ENCODE measurements around the gene RAD51B.
"Not testable (repeated sequence)": the region's sequence is repeated elsewhere in the genome, so short reads cannot be mapped to it uniquely, and the experiment has no call there.

Gene RAD51B

GRCh38 chr14:68655021-68655831 lies 835.6 kb downstream of the RAD51B start:
- DNase-seq, result no peak

- DNase-seq, result no peak
These were observed 836.3 kb downstream of the RAD51B start for GRCh38 chr14:68655911-68656316.

- DNase-seq, result no peak
These were observed 836.9 kb downstream of the RAD51B start for GRCh38 chr14:68656452-68656851.

GRCh38 chr14:68657300-68658028 lies 837.9 kb downstream of the RAD51B start:
- no peak for DNase-seq

GRCh38 chr14:68658029-68658509 lies 838.5 kb downstream of the RAD51B start:
- DNase-seq, result no peak

GRCh38 chr14:68658943-68659931 lies 839.7 kb downstream of the RAD51B start:
- DNase-seq, result no peak

GRCh38 chr14:68660495-68660894 lies 840.9 kb downstream of the RAD51B start:
- DNase-seq, result no peak

GRCh38 chr14:68661226-68662225 lies 841.9 kb downstream of the RAD51B start:
- no peak for DNase-seq

GRCh38 chr14:68662392-68662791 lies 842.8 kb downstream of the RAD51B start:
- no peak for DNase-seq

- not testable (repeated sequence) for DNase-seq
These were observed 843.2 kb downstream of the RAD51B start for GRCh38 chr14:68662826-68663225.

GRCh38 chr14:68663385-68664076 lies 844.0 kb downstream of the RAD51B start:
- DNase-seq, result peak; percentile 67

- no peak for DNase-seq
These were observed 844.7 kb downstream of the RAD51B start for GRCh38 chr14:68664225-68664681.

- DNase-seq, result no peak
These were observed 845.6 kb downstream of the RAD51B start for GRCh38 chr14:68665131-68665530.

GRCh38 chr14:68665792-68666204 lies 846.2 kb downstream of the RAD51B start:
- no peak for DNase-seq

GRCh38 chr14:68666236-68666635 lies 846.7 kb downstream of the RAD51B start:
- peak; percentile 25 for DNase-seq

- no peak for DNase-seq
These were observed 847.3 kb downstream of the RAD51B start for GRCh38 chr14:68666899-68667298.

GRCh38 chr14:68667313-68667791 lies 847.8 kb downstream of the RAD51B start:
- DNase-seq, result no peak

- DNase-seq, result no peak
These were observed 848.4 kb downstream of the RAD51B start for GRCh38 chr14:68668028-68668427.

- DNase-seq, result no peak
These were observed 849.0 kb downstream of the RAD51B start for GRCh38 chr14:68668531-68668930.

GRCh38 chr14:68669111-68669511 lies 849.5 kb downstream of the RAD51B start:
- no peak for DNase-seq
